ENCODE data around the gene MAN2A2. TPM values are rescaled to one million over a fixed set of nuclear protein-coding genes. Genes with fewer than 3 reads are reported as not detected.

The MAN2A2 gene
- total and polyA plus RNA-seq, 2 donors (not counting 3 experiments of a cell fraction or from before 2014, with no cell fraction given) = 60.9 to 77.7 TPM

DNA sequence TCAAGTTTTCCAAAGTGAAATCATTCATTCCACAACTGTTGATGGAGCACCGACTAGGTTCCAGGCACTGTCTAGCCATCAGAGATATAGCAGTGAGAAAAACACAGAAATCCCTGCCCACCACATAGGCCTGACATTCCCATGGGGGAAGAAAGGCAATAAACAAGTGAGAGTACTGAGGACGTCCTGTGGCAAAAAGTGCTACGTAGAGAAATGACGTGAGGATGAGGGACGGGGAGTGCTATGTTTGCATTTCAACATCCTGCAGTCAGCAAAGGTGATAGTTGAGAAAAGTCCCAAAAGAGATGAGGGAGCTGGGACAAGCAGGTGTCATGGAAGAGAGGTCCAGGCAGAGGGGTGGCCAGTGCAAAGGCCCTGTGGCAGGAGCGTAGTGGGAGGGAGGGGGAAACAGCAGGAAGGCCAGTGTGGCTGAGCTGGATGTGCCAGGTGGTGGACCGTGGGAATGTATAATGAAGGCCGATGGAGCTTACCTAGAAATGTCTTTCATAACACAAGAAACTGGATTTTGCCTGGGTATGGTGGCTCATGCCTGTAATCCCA lies 45.1 kb upstream of the MAN2A2 start:
- Histone ChIP-seq H3K79me2 (ENCODE audit: control insufficient read depth, insufficient read depth, low read length) (no peaks in the 10 kb centered on the region), H3K27ac (ENCODE audit: insufficient read depth, low read depth, low read length) (no peak overlapping the region), H4K20me1 (replicated peaks; ENCODE audit: control insufficient read depth, extremely low read depth, insufficient read depth, low read length) (no peaks in the 10 kb centered on the region), H3K9me1 (replicated peaks; ENCODE audit: control insufficient read depth, extremely low read depth, insufficient read depth, low read length) (no peaks in the 10 kb centered on the region), H3K9ac (replicated peaks; ENCODE audit: extremely low read depth, insufficient read depth, low read length) (no peak overlapping the region), H3K27me3 (ENCODE audit: control insufficient read depth in 2 of 2, insufficient read depth in 2 of 2, low read length in 2 of 2) (no peaks in the 10 kb centered on the region), H3K4me1 (ENCODE audit: control insufficient read depth, extremely low read depth, insufficient read depth, low read length) (no peaks in the 10 kb centered on the region), H3K9me3 (replicated peaks; ENCODE audit: control insufficient read depth, insufficient read depth, low read length) (no peaks in the 10 kb centered on the region), H3K4me3 (replicated peaks in 1 of 3; ENCODE audit: insufficient read depth in 1 of 3, low read depth in 1 of 3, low read length in 3 of 3) (no peak overlapping the region), H2AFZ (ENCODE audit: low read depth, low read length) (no peak overlapping the region), H3K36me3 (ENCODE audit: control insufficient read depth in 2 of 2, extremely low read depth in 1 of 2, insufficient read depth in 2 of 2, low read length in 2 of 2) (no peaks in the 10 kb centered on the region), H3K4me2 (ENCODE audit: insufficient read depth, low read length) (no peak overlapping the region)
- TF ChIP-seq GATA2 (IDR thresholded peaks at IDR 0.05; ENCODE audit: insufficient read depth, insufficient read length, low read depth, low read length) (no peak), POLR2AphosphoS5 (IDR thresholded peaks at IDR 0.05; ENCODE audit: insufficient read depth, low read depth, low read length) (no peak), CTCF (IDR thresholded peaks at IDR 0.05; ENCODE audit: extremely low read depth in 1 of 2, insufficient read depth in 1 of 2, low read depth in 1 of 2, low read length in 2 of 2) (no peak), POLR2A (IDR thresholded peaks at IDR 0.05; ENCODE audit: low read depth, low read length) (no peak), EZH2 (IDR thresholded peaks at IDR 0.05; ENCODE audit: borderline replicate concordance, low read depth, low read length, severe bottlenecking) (no peak), FOS (IDR thresholded peaks at IDR 0.05; ENCODE audit: borderline replicate concordance, insufficient read depth, low read length) (no peak), MYC (IDR thresholded peaks at IDR 0.05; ENCODE audit: low read depth, low read length) (no peak), JUN (IDR thresholded peaks at IDR 0.05; ENCODE audit: borderline replicate concordance, insufficient read depth, insufficient read length, low read depth) (no peak), MAX (IDR thresholded peaks at IDR 0.05; ENCODE audit: insufficient read depth, insufficient read length) (no peak)
- DNase-seq (ENCODE audit: low read depth, low spot score) = no peak
- intact Hi-C loops (cut with micrococcal nuclease) = no loop called here
- dilution Hi-C loops (cut with MboI; ENCODE audit: extremely low pct_ligation_motif_present, low sequenced_read_pairs) = no loop called here
- FAIRE-seq = no peak
- ChIA-PET POLR2A (no interaction called here), CTCF (no interaction called here)
- BruUV-seq (replicated peaks) = no TSS peak
